OCI-LY7 (cell line): ENCODE measurements around the gene RNF217. TPM values are rescaled to one million over a fixed set of nuclear protein-coding genes. Genes with fewer than 3 reads are reported as not detected.

Experiments
- BruUV-seq: library from RNA; stranded (reverse); fragments of 400-500 nt; replicated peaks from 2 replicates; lab custom pipeline; 2021; lab: Mats Ljungman, UMichigan
- CTCF ChIA-PET: fragments of 300-600 bp; sonication (Branson Sonifier 250); formaldehyde crosslinking; loops from one replicate; lab custom pipeline; 2022; ENCODE audit warnings: antibody characterized with exemption; ENCODE audit not compliant: unreplicated experiment; lab: Charles Lee
- POLR2A ChIA-PET: fragments of 300-600 bp; sonication (Branson Sonifier 250); formaldehyde crosslinking; loops from one replicate; lab custom pipeline; 2022; ENCODE audit warnings: antibody characterized with exemption; lab: Charles Lee
- DNase-seq: peaks from one replicate; pipeline ENCODE4 v3.0.0-alpha.2; 2015; ENCODE audit warnings: low spot score
- H2AFZ ChIP-seq: fragments of 200-600 bp; sonication (generic), shearing (Covaris generic); 2 replicates; pipeline ENCODE4 v1.6.1; 2014; ENCODE audit warnings: mild to moderate bottlenecking, antibody characterized with exemption, low read length, moderate library complexity
- H3K27ac ChIP-seq: fragments of 200-600 bp; sonication (generic); 2 replicates; pipeline ENCODE4 v1.5.1; 2014; ENCODE audit warnings: mixed run types, low read depth, mild to moderate bottlenecking, moderate library complexity, low read length, inconsistent platforms; ENCODE audit not compliant: poor library complexity, severe bottlenecking
- H3K36me3 ChIP-seq: fragments of 200-600 bp; sonication (generic); 2 replicates; pipeline ENCODE4 v1.6.1; 2014; ENCODE audit warnings: mild to moderate bottlenecking, antibody characterized with exemption, low read length, moderate library complexity, mixed read lengths; ENCODE audit not compliant: insufficient read depth
- H3K4me1 ChIP-seq: fragments of 200-600 bp; sonication (generic); 2 replicates; pipeline ENCODE4 v1.5.1; 2014; ENCODE audit warnings: mild to moderate bottlenecking, low read length; ENCODE audit not compliant: insufficient read depth, poor library complexity, severe bottlenecking
- H3K4me2 ChIP-seq: fragments of 200-600 bp; sonication (generic); 2 replicates; pipeline ENCODE4 v1.6.1; 2014; ENCODE audit warnings: mild to moderate bottlenecking, low read length
- H3K4me3 ChIP-seq: fragments of 200-600 bp; sonication (generic); 2 replicates; pipeline ENCODE4 v1.5.1; 2014; ENCODE audit warnings: mild to moderate bottlenecking, low read depth, low read length; ENCODE audit not compliant: poor library complexity, severe bottlenecking
- H3K79me2 ChIP-seq: fragments of 200-600 bp; sonication (generic); 2 replicates; pipeline ENCODE4 v1.6.1; 2016; ENCODE audit warnings: low read depth, mild to moderate bottlenecking, low read length, moderate library complexity, mixed read lengths; ENCODE audit not compliant: insufficient read depth
- H3K9me2 ChIP-seq: fragments of 200-600 bp; sonication (generic); 2 replicates; pipeline ENCODE4 v1.6.1; 2016; ENCODE audit warnings: mild to moderate bottlenecking, low read length, mixed read lengths; ENCODE audit not compliant: insufficient read depth
- H3K9me3 ChIP-seq: fragments of 200-600 bp; sonication (generic); 2 replicates; pipeline ENCODE4 v1.6.1; 2014; ENCODE audit warnings: mild to moderate bottlenecking, mixed run types, low read length, mixed read lengths
- H4K20me1 ChIP-seq: fragments of 200-600 bp; sonication (generic); 2 replicates; pipeline ENCODE4 v1.6.1; 2014; ENCODE audit warnings: mild to moderate bottlenecking, antibody characterized with exemption, low read length, moderate library complexity, mixed read lengths; ENCODE audit not compliant: insufficient read depth
- EZH2phosphoT487 ChIP-seq: fragments of 200-600 bp; sonication (generic); IDR thresholded peaks from 2 replicates; pipeline ENCODE4 v1.6.1; 2018; ENCODE audit warnings: low read depth, borderline replicate concordance, mild to moderate bottlenecking, mixed run types, antibody characterized with exemption, low read length, moderate library complexity, mixed read lengths
- intact Hi-C: fragments of 100-400 bp; cut with micrococcal nuclease; formaldehyde crosslinking; loops from one replicate; pipeline ENCODE4 v1.10.0; 2022; ENCODE audit not compliant: unreplicated experiment
- total RNA-seq, 2 experiments: library from RNA; depleted of rRNA in 1 of 2; stranded (reverse); fragments of >200 nt in 1 of 2; shearing (Covaris generic) in 1 of 2; gene quantifications; 2 replicates each; pipeline ENCODE4 v1.2.3, GENCODE V29; 2014 to 2022
- TF ChIP-seq, protein P1 (sequence below): fragments of 200-600 bp; sonication (generic); conservative IDR thresholded peaks from 2 replicates; pipeline ENCODE4 v1.5.1; 2014; ENCODE audit warnings: mild to moderate bottlenecking, antibody characterized with exemption, low read length, moderate library complexity, mixed read lengths

The RNF217 gene
- total RNA-seq, 2 experiments from 2014 or later: not detected

DNA sequence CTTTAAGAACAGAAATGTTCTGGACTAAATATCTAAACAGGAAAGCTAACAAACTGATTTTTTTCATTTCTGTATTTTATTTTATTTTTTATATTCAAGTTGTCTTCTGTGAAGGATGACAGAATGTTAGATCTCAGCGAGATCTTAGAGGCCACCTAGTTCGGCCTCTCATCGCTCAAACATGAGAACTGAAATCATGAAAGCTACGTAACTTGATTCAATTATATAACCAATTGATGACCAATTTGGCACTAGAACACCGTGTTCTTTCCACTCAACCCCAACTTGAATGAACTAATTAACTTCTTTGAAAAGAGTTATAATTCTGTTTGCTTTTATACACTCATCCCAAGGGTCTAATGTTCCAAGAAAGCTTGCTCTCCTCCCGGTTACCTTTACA lies 24.6 kb upstream of the RNF217 start:
- Histone ChIP-seq H3K9me3 (no peaks in the 10 kb centered on the region), H4K20me1 (no peaks in the 10 kb centered on the region), H3K4me2 (no peak overlapping the region), H3K9me2 (no peaks in the 10 kb centered on the region), H3K27ac (no peak overlapping the region), H3K4me1 (no peaks in the 10 kb centered on the region), H3K79me2 (no peaks in the 10 kb centered on the region), H2AFZ (no peak overlapping the region), H3K4me3 (no peak overlapping the region), H3K36me3 (no peaks in the 10 kb centered on the region)
- no peak for TF ChIP-seq EZH2phosphoT487
- TF ChIP-seq, protein P1, sequence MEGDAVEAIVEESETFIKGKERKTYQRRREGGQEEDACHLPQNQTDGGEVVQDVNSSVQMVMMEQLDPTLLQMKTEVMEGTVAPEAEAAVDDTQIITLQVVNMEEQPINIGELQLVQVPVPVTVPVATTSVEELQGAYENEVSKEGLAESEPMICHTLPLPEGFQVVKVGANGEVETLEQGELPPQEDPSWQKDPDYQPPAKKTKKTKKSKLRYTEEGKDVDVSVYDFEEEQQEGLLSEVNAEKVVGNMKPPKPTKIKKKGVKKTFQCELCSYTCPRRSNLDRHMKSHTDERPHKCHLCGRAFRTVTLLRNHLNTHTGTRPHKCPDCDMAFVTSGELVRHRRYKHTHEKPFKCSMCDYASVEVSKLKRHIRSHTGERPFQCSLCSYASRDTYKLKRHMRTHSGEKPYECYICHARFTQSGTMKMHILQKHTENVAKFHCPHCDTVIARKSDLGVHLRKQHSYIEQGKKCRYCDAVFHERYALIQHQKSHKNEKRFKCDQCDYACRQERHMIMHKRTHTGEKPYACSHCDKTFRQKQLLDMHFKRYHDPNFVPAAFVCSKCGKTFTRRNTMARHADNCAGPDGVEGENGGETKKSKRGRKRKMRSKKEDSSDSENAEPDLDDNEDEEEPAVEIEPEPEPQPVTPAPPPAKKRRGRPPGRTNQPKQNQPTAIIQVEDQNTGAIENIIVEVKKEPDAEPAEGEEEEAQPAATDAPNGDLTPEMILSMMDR: no peak
- CTCF ChIA-PET: no interaction called here
- intact Hi-C loops: no loop called here
- BruUV-seq: no TSS peak
- POLR2A ChIA-PET: no interaction called here
- DNase-seq: no peak

DNA sequence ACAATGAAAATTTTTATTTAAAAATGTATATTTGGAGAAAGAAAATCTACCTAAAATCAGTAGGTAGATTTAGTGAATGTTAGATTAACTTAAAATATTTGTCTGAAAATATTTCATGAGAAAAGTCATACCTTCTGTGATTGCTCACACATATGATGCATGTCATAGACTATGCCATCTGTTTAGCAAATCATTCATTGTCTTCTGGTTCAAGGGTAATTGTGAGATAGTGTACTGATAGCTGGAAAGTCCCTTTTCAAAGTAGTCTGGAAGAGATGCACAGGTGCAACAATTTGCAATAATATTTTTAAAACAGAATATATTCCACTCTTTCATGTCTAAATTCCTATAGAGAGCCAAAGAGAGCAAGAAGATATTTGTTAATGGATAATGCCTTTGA lies 21.0 kb upstream of the RNF217 start:
- no peak overlapping the region for H3K27ac ChIP-seq
- H3K9me3 ChIP-seq: no peaks in the 10 kb centered on the region
- TF ChIP-seq, protein P1: no peak
- no peak for TF ChIP-seq EZH2phosphoT487
- no peak for DNase-seq
- CTCF ChIA-PET: no interaction called here
- H3K79me2 ChIP-seq: no peaks in the 10 kb centered on the region
- no peak overlapping the region for H3K4me3 ChIP-seq
- intact Hi-C loops: no loop called here
- no peaks in the 10 kb centered on the region for H3K9me2 ChIP-seq
- no peak overlapping the region for H3K4me2 ChIP-seq
- H4K20me1 ChIP-seq: no peaks in the 10 kb centered on the region
- POLR2A ChIA-PET: interaction anchor here (0.6 to 1.2 kb wide), 2 partner anchors 10 to 1871 kb away, joined by 3 to 4 read pairs; no protein-coding TSS in a partner anchor
- BruUV-seq: no TSS peak
- no peaks in the 10 kb centered on the region for H3K36me3 ChIP-seq
- H3K4me1 ChIP-seq: no peaks in the 10 kb centered on the region
- H2AFZ ChIP-seq: no peak overlapping the region

DNA sequence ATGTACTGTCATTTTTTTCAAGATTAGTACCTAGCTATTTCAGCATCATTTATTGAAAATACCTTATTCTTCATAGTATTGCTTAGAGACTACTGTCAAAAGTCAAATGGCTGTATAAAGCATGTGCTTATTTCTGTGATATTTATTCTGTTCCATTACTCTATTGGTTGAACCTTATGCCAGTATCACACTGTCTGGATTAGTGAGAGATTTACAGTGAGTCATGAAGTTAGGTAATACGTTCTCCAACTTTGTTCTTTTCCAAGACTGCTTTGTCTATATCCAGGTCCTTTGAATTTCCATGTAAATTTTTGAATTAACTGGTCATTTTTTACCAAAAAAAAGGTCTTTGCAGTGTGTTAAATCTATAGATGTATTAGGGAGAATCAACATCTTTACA lies 18.6 kb upstream of the RNF217 start:
- no peak overlapping the region for H3K27ac ChIP-seq
- CTCF ChIA-PET: no interaction called here
- H3K4me3 ChIP-seq: no peak overlapping the region
- TF ChIP-seq, protein P1: no peak
- TF ChIP-seq EZH2phosphoT487: no peak
- H4K20me1 ChIP-seq: no peaks in the 10 kb centered on the region
- H3K36me3 ChIP-seq: no peaks in the 10 kb centered on the region
- no peak overlapping the region for H3K4me2 ChIP-seq
- H2AFZ ChIP-seq: no peak overlapping the region
- DNase-seq: no peak
- POLR2A ChIA-PET: interaction anchor here (0.7 kb wide), 1 partner anchor 243 kb away, joined by 3 read pairs; no protein-coding TSS in a partner anchor
- no peaks in the 10 kb centered on the region for H3K4me1 ChIP-seq
- intact Hi-C loops: no loop called here
- H3K79me2 ChIP-seq: no peaks in the 10 kb centered on the region
- H3K9me3 ChIP-seq: no peaks in the 10 kb centered on the region
- BruUV-seq: no TSS peak
- no peaks in the 10 kb centered on the region for H3K9me2 ChIP-seq
